Psoas muscle (tissue), 7 donors: ENCODE results near the gene PCDHA4. TPM values are rescaled to one million over a fixed set of nuclear protein-coding genes. Genes with fewer than 3 reads are reported as not detected.

ENCODE experiments used
- polyA plus RNA-seq, 3 donors: library from polyadenylated mRNA; stranded (reverse); fragments of 200-250 nt; gene quantifications; one replicate each; pipeline ENCODE4 v1.2.3, GENCODE V29; 2013
- total RNA-seq, 4 donors: library from RNA; stranded (reverse); fragmentation: NEBNext Ultra II Directional in 2 of 4; extraction: Animal tissue kit (Norgen Biotek cat#: 25700) in 2 of 4; gene quantifications; one replicate each; pipeline versions ENCODE4 v1.2.1 to v1.2.4, GENCODE V29; 2021 to 2023
- donor health status: healthy with polysubstance abuse.
- donor health status: DM: no; HTN: no; CAD: no; lungs with moderate emphysema.
- donor health status: Bipolar disorder and iron deficiency.
- donor health status: healthy.
- donor health status: DM: no; HTN: no; CAD: no.
- donor health status: DM: no; HTN: no; CAD: no.
- donor health status: DM: yes; HTN: yes; CAD: no.

The PCDHA4 gene
- total and polyA plus RNA-seq, 7 donors, result 0.01 to 0.08 (median 0.06) TPM; not detected in 2

Other genes starting within 250 kb of the PCDHA4 start
- gene SRA1, start 249.6 kb upstream of the PCDHA4 start, total RNA-seq, result 10 to 100 TPM; 33.4 to 58.5 (median 37.6) TPM
- 10 to 100 TPM; 36.9 to 78.0 (median 58.6) TPM for gene SRA1, start 249.6 kb upstream of the PCDHA4 start, polyA plus RNA-seq
- gene APBB3, start 242.5 kb upstream of the PCDHA4 start, total RNA-seq, result 10 to 100 TPM in 3 of 4 donors, 1 to 10 TPM in 1; 9.5 to 25.4 (median 16.4) TPM
- 1 to 10 TPM; 4.3 to 7.6 (median 6.6) TPM for gene APBB3, start 242.5 kb upstream of the PCDHA4 start, polyA plus RNA-seq
- 100 to 1,000 TPM in 3 of 4 donors, 10 to 100 TPM in 1; 95.7 to 129 (median 117) TPM for gene SLC35A4, start 242.2 kb upstream of the PCDHA4 start, total RNA-seq
- gene SLC35A4, start 242.2 kb upstream of the PCDHA4 start, polyA plus RNA-seq, result 100 to 1,000 TPM in 1 of 3 donors, 10 to 100 TPM in 2; 49.9 to 149 (median 99.6) TPM
- 10 to 100 TPM; 13.9 to 43.9 (median 18.0) TPM for gene CD14, start 173.9 kb upstream of the PCDHA4 start, total RNA-seq
- gene CD14, start 173.9 kb upstream of the PCDHA4 start, polyA plus RNA-seq, result 1 to 10 TPM; 4.9 to 9.0 (median 7.3) TPM
- 1 to 10 TPM; 3.6 to 4.9 (median 4.1) TPM for gene TMCO6, start 167.6 kb upstream of the PCDHA4 start, total RNA-seq
- gene TMCO6, start 167.6 kb upstream of the PCDHA4 start, polyA plus RNA-seq, result 1 to 10 TPM; 5.2 to 8.1 (median 6.4) TPM
- 100 to 1,000 TPM in 2 of 4 donors, 10 to 100 TPM in 2; 82.6 to 136 (median 113) TPM for gene NDUFA2, start 159.4 kb upstream of the PCDHA4 start, total RNA-seq
- gene NDUFA2, start 159.4 kb upstream of the PCDHA4 start, polyA plus RNA-seq, result 100 to 1,000 TPM; 216 to 276 (median 252) TPM
- 10 to 100 TPM; 74.8 to 99.2 (median 83.4) TPM for gene IK, start 159.2 kb upstream of the PCDHA4 start, total RNA-seq
- gene IK, start 159.2 kb upstream of the PCDHA4 start, polyA plus RNA-seq, result 100 to 1,000 TPM in 1 of 3 donors, 10 to 100 TPM in 2; 96.5 to 169 (median 98.3) TPM
- gene WDR55, start 142.2 kb upstream of the PCDHA4 start, total RNA-seq, result 10 to 100 TPM in 3 of 4 donors, 1 to 10 TPM in 1; 9.9 to 20.9 (median 13.3) TPM
- gene WDR55, start 142.2 kb upstream of the PCDHA4 start, polyA plus RNA-seq, result 10 to 100 TPM; 12.3 to 33.4 (median 26.9) TPM
- 1 to 10 TPM in 2 of 4 donors, under 1 TPM in 2; 0.30 to 1.3 (median 0.87) TPM for gene DND1, start 133.5 kb upstream of the PCDHA4 start, total RNA-seq
- 1 to 10 TPM in 1 of 3 donors, under 1 TPM in 2; 0.37 to 1.5 (median 0.61) TPM for gene DND1, start 133.5 kb upstream of the PCDHA4 start, polyA plus RNA-seq
- gene HARS1, start 115.7 kb upstream of the PCDHA4 start, total RNA-seq, result 10 to 100 TPM; 29.5 to 48.1 (median 38.9) TPM
- 10 to 100 TPM; 39.1 to 58.0 (median 45.2) TPM for gene HARS1, start 115.7 kb upstream of the PCDHA4 start, polyA plus RNA-seq
- gene HARS2, start 115.6 kb upstream of the PCDHA4 start, total RNA-seq, result 10 to 100 TPM; 19.8 to 35.1 (median 23.2) TPM
- gene HARS2, start 115.6 kb upstream of the PCDHA4 start, polyA plus RNA-seq, result 10 to 100 TPM; 23.8 to 40.9 (median 38.0) TPM
- gene ZMAT2, start 106.6 kb upstream of the PCDHA4 start, total RNA-seq, result 10 to 100 TPM; 44.7 to 54.5 (median 47.5) TPM
- gene ZMAT2, start 106.6 kb upstream of the PCDHA4 start, polyA plus RNA-seq, result 100 to 1,000 TPM in 1 of 3 donors, 10 to 100 TPM in 2; 78.0 to 136 (median 81.4) TPM
- under 1 TPM in 1 of 4 donors, not detected in 3; 0.10 TPM for gene PCDHA1, start 20.9 kb upstream of the PCDHA4 start, total RNA-seq
- gene PCDHA1, start 20.9 kb upstream of the PCDHA4 start, polyA plus RNA-seq, result not detected
- gene PCDHA2, start 12.2 kb upstream of the PCDHA4 start, total RNA-seq, result under 1 TPM in 1 of 4 donors, not detected in 3; 0.18 TPM
- not detected for gene PCDHA2, start 12.2 kb upstream of the PCDHA4 start, polyA plus RNA-seq
- under 1 TPM in 1 of 4 donors, not detected in 3; 0.12 TPM for gene PCDHA3, start 6.0 kb upstream of the PCDHA4 start, total RNA-seq
- gene PCDHA3, start 6.0 kb upstream of the PCDHA4 start, polyA plus RNA-seq, result under 1 TPM in 1 of 3 donors, not detected in 2; 0.03 TPM
- gene PCDHA5, start 14.5 kb downstream of the PCDHA4 start, total RNA-seq, result not detected
- under 1 TPM in 1 of 3 donors, not detected in 2; 0.01 TPM for gene PCDHA5, start 14.5 kb downstream of the PCDHA4 start, polyA plus RNA-seq
- gene PCDHA6, start 20.9 kb downstream of the PCDHA4 start, total RNA-seq, result not detected
- gene PCDHA6, start 20.9 kb downstream of the PCDHA4 start, polyA plus RNA-seq, result not detected
- under 1 TPM in 1 of 4 donors, not detected in 3; 0.08 TPM for gene PCDHA7, start 27.2 kb downstream of the PCDHA4 start, total RNA-seq
- gene PCDHA7, start 27.2 kb downstream of the PCDHA4 start, polyA plus RNA-seq, result under 1 TPM in 2 of 3 donors, not detected in 1; 0.01 to 0.07 TPM
- gene PCDHA8, start 34.1 kb downstream of the PCDHA4 start, total RNA-seq, result under 1 TPM in 1 of 4 donors, not detected in 3; 0.12 TPM
- under 1 TPM in 1 of 3 donors, not detected in 2; 0.01 TPM for gene PCDHA8, start 34.1 kb downstream of the PCDHA4 start, polyA plus RNA-seq
- under 1 TPM in 1 of 4 donors, not detected in 3; 0.04 TPM for gene PCDHA9, start 41.3 kb downstream of the PCDHA4 start, total RNA-seq
- gene PCDHA9, start 41.3 kb downstream of the PCDHA4 start, polyA plus RNA-seq, result under 1 TPM in 1 of 3 donors, not detected in 2; 0.01 TPM
- under 1 TPM in 2 of 4 donors, not detected in 2; 0.11 to 0.12 TPM for gene PCDHA10, start 48.8 kb downstream of the PCDHA4 start, total RNA-seq
- under 1 TPM in 1 of 3 donors, not detected in 2; 0.05 TPM for gene PCDHA10, start 48.8 kb downstream of the PCDHA4 start, polyA plus RNA-seq
- gene PCDHA11, start 61.9 kb downstream of the PCDHA4 start, total RNA-seq, result under 1 TPM in 1 of 4 donors, not detected in 3; 0.06 TPM
- under 1 TPM in 2 of 3 donors, not detected in 1; 0.01 to 0.03 TPM for gene PCDHA11, start 61.9 kb downstream of the PCDHA4 start, polyA plus RNA-seq
- gene PCDHA12, start 68.2 kb downstream of the PCDHA4 start, total RNA-seq, result not detected
- under 1 TPM in 2 of 3 donors, not detected in 1; 0.01 to 0.06 TPM for gene PCDHA12, start 68.2 kb downstream of the PCDHA4 start, polyA plus RNA-seq
- gene PCDHA13, start 75.1 kb downstream of the PCDHA4 start, total RNA-seq, result not detected
- not detected for gene PCDHA13, start 75.1 kb downstream of the PCDHA4 start, polyA plus RNA-seq
- gene PCDHAC1, start 119.2 kb downstream of the PCDHA4 start, total RNA-seq, result under 1 TPM; 0.07 to 0.36 (median 0.10) TPM
- under 1 TPM in 1 of 3 donors, not detected in 2; 0.01 TPM for gene PCDHAC1, start 119.2 kb downstream of the PCDHA4 start, polyA plus RNA-seq
- under 1 TPM; 0.11 to 0.62 (median 0.16) TPM for gene PCDHAC2, start 159.4 kb downstream of the PCDHA4 start, total RNA-seq
- under 1 TPM in 2 of 3 donors, not detected in 1; 0.01 to 0.03 TPM for gene PCDHAC2, start 159.4 kb downstream of the PCDHA4 start, polyA plus RNA-seq
- under 1 TPM in 1 of 4 donors, not detected in 3; 0.06 TPM for gene PCDHB1, start 244.3 kb downstream of the PCDHA4 start, total RNA-seq
- gene PCDHB1, start 244.3 kb downstream of the PCDHA4 start, polyA plus RNA-seq, result under 1 TPM in 1 of 3 donors, not detected in 2; 0.01 TPM